GM08714 (cell line): ENCODE data around the gene LCMT1.
A peak's percentile ranks its signal among the peaks of the same experiment; 100 is the strongest.
"Not testable (repeated sequence)": the region's sequence is repeated elsewhere in the genome, so short reads cannot be mapped to it uniquely, and the experiment has no call there.

Experiments used
- H3K4me3 ChIP-seq: fragments of 200-500 bp; sonication (Bioruptor generic); 2 replicates; pipeline ENCODE4 v1.5.1; 2014; ENCODE audit warnings: mild to moderate bottlenecking, low read length, inconsistent platforms
- ZNF274 ChIP-seq: IDR thresholded peaks from 2 replicates; pipeline ENCODE4 v1.6.1; 2012; ENCODE audit warnings: mild to moderate bottlenecking, low read depth, low read length

LCMT1 gene

GRCh38 chr16:25111403-25112166 is at the start of gene LCMT1:
Gene LCMT1, plus strand, starts transcription at chr16:25111742. Its CDS starts 142 bp downstream, at chr16:25111884.
- TF ChIP-seq ZNF274: no peak
- peak within 1 kb of the TSS; percentile 74 for H3K4me3 ChIP-seq

- no peak overlapping the region for H3K4me3 ChIP-seq
- TF ChIP-seq ZNF274: no peak
Observed at GRCh38 chr16:25063102-25063501, 48.4 kb upstream of the LCMT1 start.

- no peak overlapping the region for H3K4me3 ChIP-seq
- TF ChIP-seq ZNF274: no peak
Observed at GRCh38 chr16:25063865-25064264, 47.7 kb upstream of the LCMT1 start.

GRCh38 chr16:25064281-25064680 is 47.3 kb upstream of the LCMT1 start:
- not testable (repeated sequence) for H3K4me3 ChIP-seq

- TF ChIP-seq ZNF274: no peak
- H3K4me3 ChIP-seq: no peak overlapping the region
Observed at GRCh38 chr16:25064937-25065336, 46.6 kb upstream of the LCMT1 start.

GRCh38 chr16:25065899-25066298 is 45.6 kb upstream of the LCMT1 start:
- H3K4me3 ChIP-seq: no peak overlapping the region
- no peak for TF ChIP-seq ZNF274

- peak overlapping the region; percentile 38; the same call in 1 of the 2 replicates for H3K4me3 ChIP-seq
- TF ChIP-seq ZNF274: no peak
Observed at GRCh38 chr16:25066426-25066746, 45.2 kb upstream of the LCMT1 start.

- peak overlapping the region; percentile 65 for H3K4me3 ChIP-seq
- no peak for TF ChIP-seq ZNF274
Observed at GRCh38 chr16:25066747-25067631, 44.6 kb upstream of the LCMT1 start.

GRCh38 chr16:25073854-25074253 is 37.7 kb upstream of the LCMT1 start:
- TF ChIP-seq ZNF274: no peak

GRCh38 chr16:25078386-25078978 is 33.1 kb upstream of the LCMT1 start:
- H3K4me3 ChIP-seq: no peak overlapping the region
- TF ChIP-seq ZNF274: no peak

More at GRCh38 chr16:25073854-25074253, 37.7 kb upstream of the LCMT1 start:
- no peak overlapping the region for H3K4me3 ChIP-seq

- no peak overlapping the region for H3K4me3 ChIP-seq
- no peak for TF ChIP-seq ZNF274
Observed at GRCh38 chr16:25079637-25080378, 31.7 kb upstream of the LCMT1 start.

GRCh38 chr16:25080420-25081131 is 31.0 kb upstream of the LCMT1 start:
- no peak overlapping the region for H3K4me3 ChIP-seq
- no peak for TF ChIP-seq ZNF274

- no peak overlapping the region for H3K4me3 ChIP-seq
- no peak for TF ChIP-seq ZNF274
Observed at GRCh38 chr16:25081702-25082101, 29.8 kb upstream of the LCMT1 start.

- no peak overlapping the region for H3K4me3 ChIP-seq
- TF ChIP-seq ZNF274: no peak
Observed at GRCh38 chr16:25083065-25083464, 28.5 kb upstream of the LCMT1 start.
